Fibroblast of mammary gland (primary cell): ENCODE data around the gene GPRC5D.

Experiments
- DNase-seq: peaks from one replicate; pipeline ENCODE4 v3.0.0-alpha.2; 2010; ENCODE audit warnings: low read depth
- H3K4me3 ChIP-seq: 2 replicates; pipeline ENCODE4 v1.5.1; 2011; ENCODE audit warnings: low read depth, mild to moderate bottlenecking, low read length, moderate library complexity; ENCODE audit not compliant: control insufficient read depth
- TF ChIP-seq, protein P1 (sequence below): conservative IDR thresholded peaks from 2 replicates; pipeline ENCODE4 v1.5.1; 2011; ENCODE audit warnings: low read depth, low read length, inconsistent platforms; ENCODE audit not compliant: control insufficient read depth, insufficient read depth

Gene GPRC5D

GRCh38 chr12:12945591-12945990 is 6.4 kb downstream of the GPRC5D start:
- no peak for DNase-seq
- H3K4me3 ChIP-seq, result no peak overlapping the region
- TF ChIP-seq, protein P1, sequence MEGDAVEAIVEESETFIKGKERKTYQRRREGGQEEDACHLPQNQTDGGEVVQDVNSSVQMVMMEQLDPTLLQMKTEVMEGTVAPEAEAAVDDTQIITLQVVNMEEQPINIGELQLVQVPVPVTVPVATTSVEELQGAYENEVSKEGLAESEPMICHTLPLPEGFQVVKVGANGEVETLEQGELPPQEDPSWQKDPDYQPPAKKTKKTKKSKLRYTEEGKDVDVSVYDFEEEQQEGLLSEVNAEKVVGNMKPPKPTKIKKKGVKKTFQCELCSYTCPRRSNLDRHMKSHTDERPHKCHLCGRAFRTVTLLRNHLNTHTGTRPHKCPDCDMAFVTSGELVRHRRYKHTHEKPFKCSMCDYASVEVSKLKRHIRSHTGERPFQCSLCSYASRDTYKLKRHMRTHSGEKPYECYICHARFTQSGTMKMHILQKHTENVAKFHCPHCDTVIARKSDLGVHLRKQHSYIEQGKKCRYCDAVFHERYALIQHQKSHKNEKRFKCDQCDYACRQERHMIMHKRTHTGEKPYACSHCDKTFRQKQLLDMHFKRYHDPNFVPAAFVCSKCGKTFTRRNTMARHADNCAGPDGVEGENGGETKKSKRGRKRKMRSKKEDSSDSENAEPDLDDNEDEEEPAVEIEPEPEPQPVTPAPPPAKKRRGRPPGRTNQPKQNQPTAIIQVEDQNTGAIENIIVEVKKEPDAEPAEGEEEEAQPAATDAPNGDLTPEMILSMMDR, result no peak

DNA sequence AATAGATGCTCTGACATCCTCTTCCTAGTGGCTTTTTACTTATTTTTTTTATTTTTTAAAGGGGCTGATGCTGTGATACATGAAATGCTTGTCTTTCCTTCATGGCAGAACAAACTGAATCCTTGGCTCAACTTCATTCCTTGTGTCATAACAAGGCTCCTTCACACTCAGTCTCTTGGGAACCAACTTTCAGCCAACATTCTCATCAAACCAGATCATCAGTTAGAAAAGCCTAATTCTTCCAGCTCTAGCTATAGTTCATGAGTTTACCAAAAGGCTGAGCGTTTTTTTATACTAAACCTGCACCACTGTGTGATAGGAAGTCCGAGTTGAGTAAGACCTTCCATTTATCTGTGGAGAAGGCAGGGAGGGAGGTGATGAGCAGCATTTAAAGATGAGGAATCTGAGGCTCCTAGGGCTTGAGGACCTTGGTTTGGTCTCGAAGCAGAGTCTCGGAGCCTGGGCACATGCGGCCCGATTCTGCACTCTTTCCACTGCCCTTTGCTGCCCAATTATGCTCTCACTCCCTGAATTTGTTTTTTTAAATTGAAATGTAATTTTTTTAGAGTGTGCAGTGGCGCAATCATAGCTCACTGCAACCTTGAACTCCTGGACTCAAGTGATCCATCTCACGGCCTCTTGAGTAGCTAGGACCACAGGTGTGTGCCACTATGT is 8.2 kb downstream of the GPRC5D start:
- TF ChIP-seq, protein P1, result no peak
- DNase-seq, result peak; percentile 87
- H3K4me3 ChIP-seq, result no peak overlapping the region

DNA sequence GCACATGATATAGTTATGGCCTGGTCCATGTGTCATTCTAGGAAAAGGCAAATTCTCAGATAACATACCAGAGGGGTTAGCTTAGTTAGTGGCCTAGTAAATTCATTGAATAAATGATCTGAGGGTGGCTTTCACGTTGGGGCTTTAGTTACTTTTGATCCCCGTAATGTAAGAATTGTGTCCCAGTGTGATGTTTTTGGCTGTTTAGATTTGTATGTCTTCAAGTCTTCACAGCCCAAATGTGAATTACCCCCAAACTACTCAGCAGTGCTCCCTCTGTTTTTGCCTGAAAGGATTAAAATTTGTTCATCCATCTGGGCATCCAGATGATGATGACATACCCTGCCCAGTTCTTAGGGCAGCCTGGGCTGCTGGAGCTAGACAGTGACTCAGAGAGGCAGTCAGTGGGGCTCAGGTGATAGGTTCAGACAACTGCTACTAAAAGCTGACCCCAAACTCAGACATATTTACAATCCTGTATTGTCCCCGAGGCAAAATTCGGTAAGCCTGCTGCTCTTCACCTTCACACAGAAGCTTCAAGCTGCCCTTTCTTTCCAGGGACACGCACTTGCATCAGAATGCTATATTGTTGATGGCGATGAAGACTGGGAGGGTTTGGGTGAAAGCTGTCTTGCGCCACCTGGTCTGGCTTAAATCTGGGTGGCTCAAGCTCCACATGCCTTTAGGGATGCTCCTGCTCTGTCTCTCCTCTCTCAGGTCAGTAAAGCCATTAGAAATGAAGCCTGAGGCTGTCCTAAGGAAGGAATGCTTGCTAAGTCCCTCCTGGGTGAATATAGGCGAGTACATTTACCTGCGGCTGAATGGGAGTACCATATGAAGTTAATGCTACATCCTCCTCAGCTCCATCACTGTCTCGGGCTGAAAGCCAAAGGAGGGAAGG is 10.3 kb downstream of the GPRC5D start:
- H3K4me3 ChIP-seq, result no peak overlapping the region
- TF ChIP-seq, protein P1, result no peak
- DNase-seq, result no peak

DNA sequence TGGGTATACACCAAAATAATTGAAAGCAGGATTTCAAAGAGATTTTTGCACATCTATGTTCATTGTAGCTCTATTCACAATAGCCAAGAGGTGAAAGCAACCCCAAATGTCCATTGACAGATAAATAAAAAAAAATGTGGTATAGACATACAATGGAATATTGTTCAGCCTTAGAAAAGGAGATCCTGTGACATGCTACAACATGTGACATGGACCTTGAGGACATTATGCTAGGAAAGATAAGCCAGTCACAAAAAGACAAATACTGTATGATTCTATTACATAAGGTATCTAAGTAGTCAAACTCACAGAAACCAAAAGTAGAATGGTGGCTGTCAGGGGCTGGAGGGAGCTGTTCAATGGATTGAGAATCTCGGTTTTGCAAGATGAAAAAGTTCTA is 12.1 kb downstream of the GPRC5D start:
- H3K4me3 ChIP-seq, result no peak overlapping the region
- TF ChIP-seq, protein P1, result no peak
- no peak for DNase-seq

- H3K4me3 ChIP-seq, result no peak overlapping the region
- TF ChIP-seq, protein P1, result no peak
- no peak for DNase-seq
Observed at GRCh38 chr12:12938541-12938940, 13.4 kb downstream of the GPRC5D start.

- TF ChIP-seq, protein P1, result no peak
- H3K4me3 ChIP-seq, result no peak overlapping the region
- DNase-seq, result no peak
Observed at GRCh38 chr12:12936983-12937491, 14.9 kb downstream of the GPRC5D start.
